COR-L47 (cell line): ENCODE data around the gene SPAG17.

Experiments used
- DNase-seq: peaks from one replicate; lab custom pipeline; 2025; lab: John Stamatoyannopoulos, UW

Gene SPAG17

GRCh38 chr1:118118873-118119463 is 66.1 kb downstream of the SPAG17 start:
- no peak for DNase-seq

- no peak for DNase-seq
These were observed 66.6 kb downstream of the SPAG17 start for GRCh38 chr1:118118469-118118868.

- DNase-seq: no peak
These were observed 67.5 kb downstream of the SPAG17 start for GRCh38 chr1:118117521-118117920.

- DNase-seq: peak; percentile 65
These were observed 68.1 kb downstream of the SPAG17 start for GRCh38 chr1:118116909-118117308.

- DNase-seq: no peak
These were observed 68.6 kb downstream of the SPAG17 start for GRCh38 chr1:118116401-118116800.

GRCh38 chr1:118115567-118116295 is 69.3 kb downstream of the SPAG17 start:
- no peak for DNase-seq

- no peak for DNase-seq
These were observed 71.8 kb downstream of the SPAG17 start for GRCh38 chr1:118113261-118113660.

GRCh38 chr1:118110580-118110979 is 74.4 kb downstream of the SPAG17 start:
- no peak for DNase-seq

GRCh38 chr1:118104951-118105350 is 80.1 kb downstream of the SPAG17 start:
- no peak for DNase-seq

- no peak for DNase-seq
These were observed 82.6 kb downstream of the SPAG17 start for GRCh38 chr1:118102445-118102844.

- DNase-seq: no peak
These were observed 83.0 kb downstream of the SPAG17 start for GRCh38 chr1:118101999-118102398.

GRCh38 chr1:118101515-118101844 is 83.5 kb downstream of the SPAG17 start:
- peak; percentile 17 for DNase-seq

GRCh38 chr1:118100686-118101514 is 84.1 kb downstream of the SPAG17 start:
- DNase-seq: peak; percentile 83

GRCh38 chr1:118099686-118100085 is 85.3 kb downstream of the SPAG17 start:
- DNase-seq: no peak

- DNase-seq: no peak
These were observed 87.2 kb downstream of the SPAG17 start for GRCh38 chr1:118097622-118098348.

GRCh38 chr1:118093017-118093416 is 92.0 kb downstream of the SPAG17 start:
- no peak for DNase-seq

GRCh38 chr1:118090130-118090529 is 94.9 kb downstream of the SPAG17 start:
- DNase-seq: no peak

- DNase-seq: no peak
These were observed 99.7 kb downstream of the SPAG17 start for GRCh38 chr1:118085365-118085764.

GRCh38 chr1:118084400-118084799 is 100.6 kb downstream of the SPAG17 start:
- DNase-seq: peak; percentile 40

GRCh38 chr1:118082984-118083383 is 102.0 kb downstream of the SPAG17 start:
- no peak for DNase-seq

GRCh38 chr1:118081387-118081786 is 103.6 kb downstream of the SPAG17 start:
- no peak for DNase-seq

- peak; percentile 61 for DNase-seq
These were observed 107.5 kb downstream of the SPAG17 start for GRCh38 chr1:118077331-118078045.
